ENCODE results near the gene ODAM.

- TF ChIP-seq CTCF (IDR thresholded peaks at IDR 0.05), result no peak
- TF ChIP-seq SIN3A (IDR thresholded peaks at IDR 0.05; ENCODE audit: borderline replicate concordance, insufficient read depth, low read depth, low read length), result no peak
- no peak for TF ChIP-seq POLR2AphosphoS5 (IDR thresholded peaks at IDR 0.05; ENCODE audit: low read depth, low read length)
- TF ChIP-seq REST (IDR thresholded peaks at IDR 0.05; ENCODE audit: insufficient read depth in 1 of 2, low read depth in 2 of 2, low read length in 1 of 2), result no peak
These were observed 44.3 kb upstream of the ODAM start for GRCh38 chr4:70151271-70151670.

Data from Panc1 (cell line).